ENCODE data around the gene SERPINA4.

SERPINA4 gene

DNA sequence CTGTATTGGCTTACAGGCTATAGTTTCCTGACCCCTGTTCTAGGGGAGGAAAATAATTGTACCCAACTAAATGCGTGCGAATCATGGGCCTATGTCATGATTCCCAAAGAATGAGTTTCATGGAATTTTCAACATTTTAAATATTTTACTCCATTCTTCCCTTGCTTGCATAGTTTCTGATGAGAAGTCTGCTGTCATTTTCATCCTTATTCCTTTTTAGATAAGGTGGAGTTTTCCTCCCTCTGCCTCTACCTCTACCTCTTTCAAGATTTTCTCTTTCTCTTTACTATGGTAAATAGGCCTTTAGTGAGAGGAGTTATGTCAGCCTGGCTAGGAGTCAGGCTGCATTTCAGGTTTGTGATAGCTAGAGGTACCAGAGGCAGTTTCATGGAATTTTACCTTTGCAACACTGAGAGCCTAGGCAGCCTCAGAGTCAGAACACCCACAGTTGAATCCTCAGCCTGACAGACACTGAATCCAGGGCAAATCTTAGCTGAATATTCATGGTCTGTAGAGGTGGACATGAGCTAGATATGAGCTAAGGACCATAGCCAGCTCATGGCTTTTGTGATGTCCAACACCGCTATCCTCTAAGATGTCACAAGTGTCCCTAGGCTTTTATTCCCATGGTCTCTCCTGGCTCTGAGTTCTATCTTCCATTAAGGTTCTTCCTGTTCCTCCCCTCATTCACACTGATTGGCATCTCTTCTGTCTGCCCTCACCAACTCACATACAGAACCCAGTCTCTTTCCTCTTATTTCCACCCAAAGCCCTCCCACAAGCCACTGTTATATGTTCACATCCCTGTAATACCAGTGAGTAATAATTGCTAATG lies 57.0 kb downstream of the SERPINA4 start:
- no peak for DNase-seq

DNA sequence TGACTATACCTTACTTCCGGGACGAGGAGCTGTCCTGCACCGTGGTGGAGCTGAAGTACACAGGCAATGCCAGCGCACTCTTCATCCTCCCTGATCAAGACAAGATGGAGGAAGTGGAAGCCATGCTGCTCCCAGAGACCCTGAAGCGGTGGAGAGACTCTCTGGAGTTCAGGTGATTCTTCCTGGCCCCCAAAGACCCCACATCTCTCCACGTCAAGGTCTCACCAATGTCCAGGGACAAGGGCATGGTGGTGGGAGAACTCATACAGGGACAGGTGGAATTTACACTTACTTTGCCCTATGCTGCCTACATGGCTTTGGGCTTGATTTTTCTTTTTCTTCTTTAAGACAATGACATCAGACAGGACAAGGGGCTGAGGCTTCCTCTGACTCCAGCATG lies 58.1 kb downstream of the SERPINA4 start:
- DNase-seq = no peak
